Loucy (cell line): Measurements from ENCODE around the gene SERPINA1.

ENCODE experiments used
- EZH2phosphoT487 ChIP-seq: fragments of 200-600 bp; IDR thresholded peaks from 2 replicates; pipeline ENCODE4 v1.6.1; 2018; ENCODE audit warnings: antibody characterized with exemption, mild to moderate bottlenecking, moderate library complexity, borderline replicate concordance
- TF ChIP-seq, protein P1 (sequence below): fragments of 200-600 bp; sonication (generic); conservative IDR thresholded peaks from 2 replicates; pipeline ENCODE4 v1.5.1; 2014; ENCODE audit warnings: mild to moderate bottlenecking, antibody characterized with exemption, low read length

DNA sequence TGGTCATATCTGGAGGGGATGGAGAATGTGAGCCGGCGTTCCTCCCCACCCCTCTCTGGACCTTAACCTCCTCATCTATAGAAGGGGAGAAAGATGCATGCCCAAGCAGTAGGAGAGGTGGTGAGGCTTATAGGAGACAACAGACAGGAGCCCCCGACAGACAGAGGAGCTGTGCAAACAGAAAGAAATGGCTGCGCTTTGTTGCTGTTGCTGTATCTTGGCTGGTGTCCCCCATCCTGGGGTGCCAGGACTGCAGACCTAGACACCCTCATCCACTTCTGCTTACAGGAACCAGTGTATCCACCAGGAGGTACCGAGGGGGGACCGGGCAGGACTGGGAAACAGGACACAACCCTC lies 397 bp downstream of the SERPINA1 start:
- TF ChIP-seq, protein P1, sequence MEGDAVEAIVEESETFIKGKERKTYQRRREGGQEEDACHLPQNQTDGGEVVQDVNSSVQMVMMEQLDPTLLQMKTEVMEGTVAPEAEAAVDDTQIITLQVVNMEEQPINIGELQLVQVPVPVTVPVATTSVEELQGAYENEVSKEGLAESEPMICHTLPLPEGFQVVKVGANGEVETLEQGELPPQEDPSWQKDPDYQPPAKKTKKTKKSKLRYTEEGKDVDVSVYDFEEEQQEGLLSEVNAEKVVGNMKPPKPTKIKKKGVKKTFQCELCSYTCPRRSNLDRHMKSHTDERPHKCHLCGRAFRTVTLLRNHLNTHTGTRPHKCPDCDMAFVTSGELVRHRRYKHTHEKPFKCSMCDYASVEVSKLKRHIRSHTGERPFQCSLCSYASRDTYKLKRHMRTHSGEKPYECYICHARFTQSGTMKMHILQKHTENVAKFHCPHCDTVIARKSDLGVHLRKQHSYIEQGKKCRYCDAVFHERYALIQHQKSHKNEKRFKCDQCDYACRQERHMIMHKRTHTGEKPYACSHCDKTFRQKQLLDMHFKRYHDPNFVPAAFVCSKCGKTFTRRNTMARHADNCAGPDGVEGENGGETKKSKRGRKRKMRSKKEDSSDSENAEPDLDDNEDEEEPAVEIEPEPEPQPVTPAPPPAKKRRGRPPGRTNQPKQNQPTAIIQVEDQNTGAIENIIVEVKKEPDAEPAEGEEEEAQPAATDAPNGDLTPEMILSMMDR, result no peak
- TF ChIP-seq EZH2phosphoT487, result no peak
